GM12873 (cell line): ENCODE data around the gene OSBPL3.

ENCODE experiments used
- CTCF ChIP-seq: IDR thresholded peaks from 2 replicates; pipeline ENCODE4 v1.5.1; 2012; ENCODE audit warnings: low read depth, mild to moderate bottlenecking, moderate library complexity, low read length, control low read depth; ENCODE audit not compliant: insufficient read depth; ENCODE audit errors: missing control alignments

Gene OSBPL3

GRCh38 chr7:24939416-24939815, 40.6 kb downstream of the OSBPL3 start:
- no peak for TF ChIP-seq CTCF

GRCh38 chr7:24936121-24936824, 43.7 kb downstream of the OSBPL3 start:
- no peak for TF ChIP-seq CTCF

- TF ChIP-seq CTCF, result no peak
These were observed 46.7 kb downstream of the OSBPL3 start for GRCh38 chr7:24933298-24933697.

GRCh38 chr7:24932815-24933214, 47.2 kb downstream of the OSBPL3 start:
- TF ChIP-seq CTCF, result no peak

- TF ChIP-seq CTCF, result no peak
These were observed 47.6 kb downstream of the OSBPL3 start for GRCh38 chr7:24932389-24932788.

- no peak for TF ChIP-seq CTCF
These were observed 48.1 kb downstream of the OSBPL3 start for GRCh38 chr7:24931844-24932243.

GRCh38 chr7:24930856-24931255, 49.1 kb downstream of the OSBPL3 start:
- no peak for TF ChIP-seq CTCF
